HepG2 (cell line): Measurements from ENCODE around the gene GSK3B. TPM values are rescaled to one million over a fixed set of nuclear protein-coding genes. Genes with fewer than 3 reads are reported as not detected.

ENCODE experiments used
- BHLHE40 ChIP-seq: IDR thresholded peaks from 2 replicates; pipeline ENCODE4 v1.6.1; 2011; ENCODE audit warnings: low read length, improper control_type of control experiment
- ERF ChIP-seq: IDR thresholded peaks from 2 replicates; pipeline ENCODE4 v1.6.1; 2018; ENCODE audit warnings: missing biosample characterization, missing genetic modification reagents
- HES4 ChIP-seq: sonication (generic); formaldehyde crosslinking; IDR thresholded peaks from 2 replicates; pipeline ENCODE4 v1.9.0; 2021; ENCODE audit warnings: mild to moderate bottlenecking, missing genetic modification reagents, borderline replicate concordance
- NPAS2 ChIP-seq: sonication (generic); formaldehyde crosslinking; IDR thresholded peaks from 2 replicates; pipeline ENCODE4 v1.8.0; 2022; ENCODE audit warnings: mild to moderate bottlenecking, missing genetic modification reagents, borderline replicate concordance
- SPEN ChIP-seq: sonication (generic); formaldehyde crosslinking; IDR thresholded peaks from 2 replicates; pipeline ENCODE4 v1.5.1; 2020; ENCODE audit warnings: low read depth, mild to moderate bottlenecking, missing genetic modification reagents
- ZBTB7B ChIP-seq: sonication (generic); formaldehyde crosslinking; IDR thresholded peaks from 2 replicates; pipeline ENCODE4 v1.4.0; 2020; ENCODE audit warnings: missing genetic modification reagents
- ZNF142 ChIP-seq: sonication (generic); formaldehyde crosslinking; IDR thresholded peaks from 2 replicates; pipeline ENCODE4 v1.4.0; 2020; ENCODE audit warnings: missing genetic modification reagents
- ZNF367 ChIP-seq: sonication (generic); formaldehyde crosslinking; IDR thresholded peaks from 2 replicates; pipeline ENCODE4 v1.4.0; 2020; ENCODE audit warnings: missing genetic modification reagents, borderline replicate concordance
- ZNF546 ChIP-seq: sonication (generic); formaldehyde crosslinking; conservative IDR thresholded peaks from 2 replicates; pipeline ENCODE4 v1.8.1; 2023; ENCODE audit warnings: mild to moderate bottlenecking, missing genetic modification reagents
- ZNF709 ChIP-seq: sonication (generic); formaldehyde crosslinking; IDR thresholded peaks from 2 replicates; pipeline ENCODE4 v1.5.0; 2020; ENCODE audit warnings: mild to moderate bottlenecking, missing genetic modification reagents
- ZNF777 ChIP-seq: sonication (generic); formaldehyde crosslinking; IDR thresholded peaks from 2 replicates; pipeline ENCODE4 v1.4.0; 2020; ENCODE audit warnings: missing genetic modification reagents
- polyA plus RNA-seq, 8 experiments: library from polyadenylated mRNA; depleted of rRNA in 3 of 8; stranded (reverse) in 7 of 8; unstranded in 1 of 8; fragments of >200 nt; fragmentation: Illumina TruSeq in 4 of 8; extraction: Trizol in 4 of 8; gene quantifications; 2 replicates each; pipeline versions ENCODE4 v1.2.1 to v1.2.3, GENCODE V29; 2011 to 2016; ENCODE audit warnings: low read depth in 4 of 8, missing spikeins in 1 of 8, mixed read lengths in 1 of 8; ENCODE audit not compliant: insufficient read depth in 1 of 8
- total RNA-seq, 5 experiments: library from RNA; depleted of rRNA; stranded (reverse); fragments of >200 nt; fragmentation: Illumina TruSeq; extraction: Trizol; gene quantifications; 2 replicates each; pipeline ENCODE4 v1.2.3, GENCODE V29; 2016; ENCODE audit warnings: low read depth in 1 of 5
- TF ChIP-seq, protein P1 (sequence below): sonication (generic); formaldehyde crosslinking; IDR thresholded peaks from 2 replicates; pipeline ENCODE4 v1.9.0; 2021; ENCODE audit warnings: mild to moderate bottlenecking, missing genetic modification reagents
- TF ChIP-seq, protein P2 (sequence below): IDR thresholded peaks from 2 replicates; pipeline ENCODE4 v1.6.1; 2012; ENCODE audit warnings: low read length, improper control_type of control experiment

Gene GSK3B
- total and polyA plus RNA-seq, 2 of the 13 experiments (the other 11 are each of a cell fraction or from before 2014, with no cell fraction given): 22.3 to 30.1 TPM

GRCh38 chr3:120095226-120095978 lies 1.2 kb upstream of the GSK3B start (continued):
- TF ChIP-seq, protein P1, sequence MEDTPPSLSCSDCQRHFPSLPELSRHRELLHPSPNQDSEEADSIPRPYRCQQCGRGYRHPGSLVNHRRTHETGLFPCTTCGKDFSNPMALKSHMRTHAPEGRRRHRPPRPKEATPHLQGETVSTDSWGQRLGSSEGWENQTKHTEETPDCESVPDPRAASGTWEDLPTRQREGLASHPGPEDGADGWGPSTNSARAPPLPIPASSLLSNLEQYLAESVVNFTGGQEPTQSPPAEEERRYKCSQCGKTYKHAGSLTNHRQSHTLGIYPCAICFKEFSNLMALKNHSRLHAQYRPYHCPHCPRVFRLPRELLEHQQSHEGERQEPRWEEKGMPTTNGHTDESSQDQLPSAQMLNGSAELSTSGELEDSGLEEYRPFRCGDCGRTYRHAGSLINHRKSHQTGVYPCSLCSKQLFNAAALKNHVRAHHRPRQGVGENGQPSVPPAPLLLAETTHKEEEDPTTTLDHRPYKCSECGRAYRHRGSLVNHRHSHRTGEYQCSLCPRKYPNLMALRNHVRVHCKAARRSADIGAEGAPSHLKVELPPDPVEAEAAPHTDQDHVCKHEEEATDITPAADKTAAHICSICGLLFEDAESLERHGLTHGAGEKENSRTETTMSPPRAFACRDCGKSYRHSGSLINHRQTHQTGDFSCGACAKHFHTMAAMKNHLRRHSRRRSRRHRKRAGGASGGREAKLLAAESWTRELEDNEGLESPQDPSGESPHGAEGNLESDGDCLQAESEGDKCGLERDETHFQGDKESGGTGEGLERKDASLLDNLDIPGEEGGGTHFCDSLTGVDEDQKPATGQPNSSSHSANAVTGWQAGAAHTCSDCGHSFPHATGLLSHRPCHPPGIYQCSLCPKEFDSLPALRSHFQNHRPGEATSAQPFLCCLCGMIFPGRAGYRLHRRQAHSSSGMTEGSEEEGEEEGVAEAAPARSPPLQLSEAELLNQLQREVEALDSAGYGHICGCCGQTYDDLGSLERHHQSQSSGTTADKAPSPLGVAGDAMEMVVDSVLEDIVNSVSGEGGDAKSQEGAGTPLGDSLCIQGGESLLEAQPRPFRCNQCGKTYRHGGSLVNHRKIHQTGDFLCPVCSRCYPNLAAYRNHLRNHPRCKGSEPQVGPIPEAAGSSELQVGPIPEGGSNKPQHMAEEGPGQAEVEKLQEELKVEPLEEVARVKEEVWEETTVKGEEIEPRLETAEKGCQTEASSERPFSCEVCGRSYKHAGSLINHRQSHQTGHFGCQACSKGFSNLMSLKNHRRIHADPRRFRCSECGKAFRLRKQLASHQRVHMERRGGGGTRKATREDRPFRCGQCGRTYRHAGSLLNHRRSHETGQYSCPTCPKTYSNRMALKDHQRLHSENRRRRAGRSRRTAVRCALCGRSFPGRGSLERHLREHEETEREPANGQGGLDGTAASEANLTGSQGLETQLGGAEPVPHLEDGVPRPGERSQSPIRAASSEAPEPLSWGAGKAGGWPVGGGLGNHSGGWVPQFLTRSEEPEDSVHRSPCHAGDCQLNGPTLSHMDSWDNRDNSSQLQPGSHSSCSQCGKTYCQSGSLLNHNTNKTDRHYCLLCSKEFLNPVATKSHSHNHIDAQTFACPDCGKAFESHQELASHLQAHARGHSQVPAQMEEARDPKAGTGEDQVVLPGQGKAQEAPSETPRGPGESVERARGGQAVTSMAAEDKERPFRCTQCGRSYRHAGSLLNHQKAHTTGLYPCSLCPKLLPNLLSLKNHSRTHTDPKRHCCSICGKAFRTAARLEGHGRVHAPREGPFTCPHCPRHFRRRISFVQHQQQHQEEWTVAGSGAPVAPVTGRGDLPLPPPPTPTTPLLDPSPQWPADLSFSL (CRISPR knock-in tag): no peak
- TF ChIP-seq NPAS2 (CRISPR knock-in tag) (no peak), HES4 (CRISPR knock-in tag) (peak; percentile 90), ZNF777 (peak; percentile 98), ZNF142 (CRISPR knock-in tag) (0 out of 2 replicates have a peak, but pooled peaks have one; percentile 73), ZBTB7B (CRISPR knock-in tag) (peak; percentile 62), ZNF709 (CRISPR knock-in tag) (0 out of 2 replicates have a peak, but pooled peaks have one; percentile 61), SPEN (CRISPR knock-in tag) (peak; percentile 70; the same call in 1 of the 2 replicates), ZNF367 (CRISPR knock-in tag) (peak; percentile 57; the same call in 1 of the 2 replicates), BHLHE40 (no peak), ERF (peak; percentile 51), ZNF546 (CRISPR knock-in tag) (peak; percentile 79; the same call in 1 of the 2 replicates)
- TF ChIP-seq, protein P2, sequence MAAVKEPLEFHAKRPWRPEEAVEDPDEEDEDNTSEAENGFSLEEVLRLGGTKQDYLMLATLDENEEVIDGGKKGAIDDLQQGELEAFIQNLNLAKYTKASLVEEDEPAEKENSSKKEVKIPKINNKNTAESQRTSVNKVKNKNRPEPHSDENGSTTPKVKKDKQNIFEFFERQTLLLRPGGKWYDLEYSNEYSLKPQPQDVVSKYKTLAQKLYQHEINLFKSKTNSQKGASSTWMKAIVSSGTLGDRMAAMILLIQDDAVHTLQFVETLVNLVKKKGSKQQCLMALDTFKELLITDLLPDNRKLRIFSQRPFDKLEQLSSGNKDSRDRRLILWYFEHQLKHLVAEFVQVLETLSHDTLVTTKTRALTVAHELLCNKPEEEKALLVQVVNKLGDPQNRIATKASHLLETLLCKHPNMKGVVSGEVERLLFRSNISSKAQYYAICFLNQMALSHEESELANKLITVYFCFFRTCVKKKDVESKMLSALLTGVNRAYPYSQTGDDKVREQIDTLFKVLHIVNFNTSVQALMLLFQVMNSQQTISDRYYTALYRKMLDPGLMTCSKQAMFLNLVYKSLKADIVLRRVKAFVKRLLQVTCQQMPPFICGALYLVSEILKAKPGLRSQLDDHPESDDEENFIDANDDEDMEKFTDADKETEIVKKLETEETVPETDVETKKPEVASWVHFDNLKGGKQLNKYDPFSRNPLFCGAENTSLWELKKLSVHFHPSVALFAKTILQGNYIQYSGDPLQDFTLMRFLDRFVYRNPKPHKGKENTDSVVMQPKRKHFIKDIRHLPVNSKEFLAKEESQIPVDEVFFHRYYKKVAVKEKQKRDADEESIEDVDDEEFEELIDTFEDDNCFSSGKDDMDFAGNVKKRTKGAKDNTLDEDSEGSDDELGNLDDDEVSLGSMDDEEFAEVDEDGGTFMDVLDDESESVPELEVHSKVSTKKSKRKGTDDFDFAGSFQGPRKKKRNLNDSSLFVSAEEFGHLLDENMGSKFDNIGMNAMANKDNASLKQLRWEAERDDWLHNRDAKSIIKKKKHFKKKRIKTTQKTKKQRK: no peak
